SK-N-SH (cell line): Measurements from ENCODE around the gene SFXN3. TPM values are rescaled to one million over a fixed set of nuclear protein-coding genes. Genes with fewer than 3 reads are reported as not detected.
A peak's percentile ranks its signal among the peaks of the same experiment; 100 is the strongest.

Experiments
- ELF1 ChIP-seq: IDR thresholded peaks from 2 replicates; pipeline ENCODE4 v1.4.0; 2012
- EP300 ChIP-seq, 2 experiments: IDR thresholded peaks; 2 replicates each; pipeline versions ENCODE4 v1.4.0 to v1.6.1; 2012; ENCODE audit warnings: borderline replicate concordance in 1 of 2, low read depth in 1 of 2, low read length in 1 of 2
- GABPA ChIP-seq: IDR thresholded peaks from 2 replicates; pipeline ENCODE4 v1.4.0; 2012; ENCODE audit warnings: low read depth, mild to moderate bottlenecking
- GATA2 ChIP-seq: sonication (generic); formaldehyde crosslinking; IDR thresholded peaks from 2 replicates; pipeline ENCODE4 v1.5.0; 2020; ENCODE audit warnings: mild to moderate bottlenecking, missing genetic modification reagents
- MEF2A ChIP-seq: IDR thresholded peaks from 2 replicates; pipeline ENCODE4 v1.4.0; 2012; ENCODE audit warnings: low read depth, borderline replicate concordance
- MXI1 ChIP-seq: IDR thresholded peaks from 2 replicates; pipeline ENCODE4 v1.6.1; 2012; ENCODE audit warnings: mild to moderate bottlenecking, low read depth, low read length, improper control_type of control experiment
- NRF1 ChIP-seq: IDR thresholded peaks from 2 replicates; pipeline ENCODE4 v1.6.1; 2012; ENCODE audit warnings: low read depth, mild to moderate bottlenecking, low read length
- SIN3A ChIP-seq: IDR thresholded peaks from 2 replicates; pipeline ENCODE4 v1.6.1; 2012; ENCODE audit warnings: low read depth, mild to moderate bottlenecking, low read length, moderate library complexity, borderline replicate concordance
- SMC3 ChIP-seq: IDR thresholded peaks from 2 replicates; pipeline ENCODE4 v1.6.1; 2012; ENCODE audit warnings: low read depth, low read length, improper control_type of control experiment
- polyA plus RNA-seq, 3 experiments: library from polyadenylated mRNA; depleted of rRNA; stranded (reverse); fragments of >200 nt; gene quantifications; 2 replicates each; pipeline ENCODE4 v1.2.3, GENCODE V29; 2012
- TF ChIP-seq, protein P1 (sequence below): IDR thresholded peaks from 2 replicates; pipeline ENCODE4 v1.6.1; 2012; ENCODE audit warnings: mild to moderate bottlenecking, low read depth, low read length, moderate library complexity
- TF ChIP-seq, protein P2 (sequence below): fragments of 200-600 bp; sonication (generic); IDR thresholded peaks from 2 replicates; pipeline ENCODE4 v1.6.1; 2017; ENCODE audit warnings: antibody characterized with exemption, mild to moderate bottlenecking, moderate library complexity
- TF ChIP-seq, protein P3 (sequence below): IDR thresholded peaks from 2 replicates; pipeline ENCODE4 v1.4.0; 2012; ENCODE audit warnings: low read depth, borderline replicate concordance
- TF ChIP-seq, protein P4 (sequence below): IDR thresholded peaks from 2 replicates; pipeline ENCODE4 v1.4.0; 2012; ENCODE audit warnings: low read depth

Gene SFXN3
- polyA plus RNA-seq, 1 of the 3 experiments (the other 2 are of a cell fraction) = 142 TPM

DNA sequence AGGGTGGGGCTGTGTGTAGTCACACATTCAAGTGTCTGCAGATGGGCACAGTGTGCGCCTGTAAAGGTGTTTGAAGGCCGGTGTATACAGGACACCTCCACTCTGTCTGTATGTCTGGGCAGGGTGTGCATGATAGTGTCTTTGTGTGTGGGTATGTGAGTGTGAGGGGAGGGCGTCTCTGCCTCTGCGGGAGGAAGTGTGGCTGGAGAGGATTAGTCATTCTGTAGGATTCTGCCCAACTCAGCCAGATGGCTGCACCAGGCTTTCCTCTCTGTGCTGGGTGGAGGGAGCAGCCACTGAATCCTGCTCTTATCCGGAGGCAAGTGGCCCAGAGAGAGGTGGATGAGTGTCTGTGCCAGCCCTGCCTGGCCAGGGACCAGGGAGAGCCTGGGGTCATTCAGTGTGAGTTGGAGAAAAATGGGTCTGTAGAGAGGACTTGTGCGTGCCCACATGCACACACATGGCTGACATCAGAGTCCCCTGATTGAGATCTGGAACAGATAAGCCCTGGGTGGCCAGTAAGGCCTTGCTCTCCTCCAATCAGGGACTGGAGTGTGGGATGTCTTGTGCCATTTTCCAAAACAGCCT lies 1.7 kb downstream of the SFXN3 start (continued):
- no peak for TF ChIP-seq MEF2A
- TF ChIP-seq, protein P1, sequence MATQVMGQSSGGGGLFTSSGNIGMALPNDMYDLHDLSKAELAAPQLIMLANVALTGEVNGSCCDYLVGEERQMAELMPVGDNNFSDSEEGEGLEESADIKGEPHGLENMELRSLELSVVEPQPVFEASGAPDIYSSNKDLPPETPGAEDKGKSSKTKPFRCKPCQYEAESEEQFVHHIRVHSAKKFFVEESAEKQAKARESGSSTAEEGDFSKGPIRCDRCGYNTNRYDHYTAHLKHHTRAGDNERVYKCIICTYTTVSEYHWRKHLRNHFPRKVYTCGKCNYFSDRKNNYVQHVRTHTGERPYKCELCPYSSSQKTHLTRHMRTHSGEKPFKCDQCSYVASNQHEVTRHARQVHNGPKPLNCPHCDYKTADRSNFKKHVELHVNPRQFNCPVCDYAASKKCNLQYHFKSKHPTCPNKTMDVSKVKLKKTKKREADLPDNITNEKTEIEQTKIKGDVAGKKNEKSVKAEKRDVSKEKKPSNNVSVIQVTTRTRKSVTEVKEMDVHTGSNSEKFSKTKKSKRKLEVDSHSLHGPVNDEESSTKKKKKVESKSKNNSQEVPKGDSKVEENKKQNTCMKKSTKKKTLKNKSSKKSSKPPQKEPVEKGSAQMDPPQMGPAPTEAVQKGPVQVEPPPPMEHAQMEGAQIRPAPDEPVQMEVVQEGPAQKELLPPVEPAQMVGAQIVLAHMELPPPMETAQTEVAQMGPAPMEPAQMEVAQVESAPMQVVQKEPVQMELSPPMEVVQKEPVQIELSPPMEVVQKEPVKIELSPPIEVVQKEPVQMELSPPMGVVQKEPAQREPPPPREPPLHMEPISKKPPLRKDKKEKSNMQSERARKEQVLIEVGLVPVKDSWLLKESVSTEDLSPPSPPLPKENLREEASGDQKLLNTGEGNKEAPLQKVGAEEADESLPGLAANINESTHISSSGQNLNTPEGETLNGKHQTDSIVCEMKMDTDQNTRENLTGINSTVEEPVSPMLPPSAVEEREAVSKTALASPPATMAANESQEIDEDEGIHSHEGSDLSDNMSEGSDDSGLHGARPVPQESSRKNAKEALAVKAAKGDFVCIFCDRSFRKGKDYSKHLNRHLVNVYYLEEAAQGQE = no peak
- TF ChIP-seq SMC3 = 0 out of 2 replicates have a peak, but pooled peaks have one; percentile 6
- peak; percentile 33 to 73; a peak in 2 of 4 replicates for TF ChIP-seq EP300 (IDR thresholded peaks at IDR 0.05; ENCODE audit: borderline replicate concordance in 1 of 2, low read depth in 1 of 2, low read length in 1 of 2)
- TF ChIP-seq, protein P2, sequence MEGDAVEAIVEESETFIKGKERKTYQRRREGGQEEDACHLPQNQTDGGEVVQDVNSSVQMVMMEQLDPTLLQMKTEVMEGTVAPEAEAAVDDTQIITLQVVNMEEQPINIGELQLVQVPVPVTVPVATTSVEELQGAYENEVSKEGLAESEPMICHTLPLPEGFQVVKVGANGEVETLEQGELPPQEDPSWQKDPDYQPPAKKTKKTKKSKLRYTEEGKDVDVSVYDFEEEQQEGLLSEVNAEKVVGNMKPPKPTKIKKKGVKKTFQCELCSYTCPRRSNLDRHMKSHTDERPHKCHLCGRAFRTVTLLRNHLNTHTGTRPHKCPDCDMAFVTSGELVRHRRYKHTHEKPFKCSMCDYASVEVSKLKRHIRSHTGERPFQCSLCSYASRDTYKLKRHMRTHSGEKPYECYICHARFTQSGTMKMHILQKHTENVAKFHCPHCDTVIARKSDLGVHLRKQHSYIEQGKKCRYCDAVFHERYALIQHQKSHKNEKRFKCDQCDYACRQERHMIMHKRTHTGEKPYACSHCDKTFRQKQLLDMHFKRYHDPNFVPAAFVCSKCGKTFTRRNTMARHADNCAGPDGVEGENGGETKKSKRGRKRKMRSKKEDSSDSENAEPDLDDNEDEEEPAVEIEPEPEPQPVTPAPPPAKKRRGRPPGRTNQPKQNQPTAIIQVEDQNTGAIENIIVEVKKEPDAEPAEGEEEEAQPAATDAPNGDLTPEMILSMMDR = no peak
- TF ChIP-seq GABPA = no peak
- no peak for TF ChIP-seq NRF1
- TF ChIP-seq MXI1 = peak; percentile 95
- TF ChIP-seq, protein P3, sequence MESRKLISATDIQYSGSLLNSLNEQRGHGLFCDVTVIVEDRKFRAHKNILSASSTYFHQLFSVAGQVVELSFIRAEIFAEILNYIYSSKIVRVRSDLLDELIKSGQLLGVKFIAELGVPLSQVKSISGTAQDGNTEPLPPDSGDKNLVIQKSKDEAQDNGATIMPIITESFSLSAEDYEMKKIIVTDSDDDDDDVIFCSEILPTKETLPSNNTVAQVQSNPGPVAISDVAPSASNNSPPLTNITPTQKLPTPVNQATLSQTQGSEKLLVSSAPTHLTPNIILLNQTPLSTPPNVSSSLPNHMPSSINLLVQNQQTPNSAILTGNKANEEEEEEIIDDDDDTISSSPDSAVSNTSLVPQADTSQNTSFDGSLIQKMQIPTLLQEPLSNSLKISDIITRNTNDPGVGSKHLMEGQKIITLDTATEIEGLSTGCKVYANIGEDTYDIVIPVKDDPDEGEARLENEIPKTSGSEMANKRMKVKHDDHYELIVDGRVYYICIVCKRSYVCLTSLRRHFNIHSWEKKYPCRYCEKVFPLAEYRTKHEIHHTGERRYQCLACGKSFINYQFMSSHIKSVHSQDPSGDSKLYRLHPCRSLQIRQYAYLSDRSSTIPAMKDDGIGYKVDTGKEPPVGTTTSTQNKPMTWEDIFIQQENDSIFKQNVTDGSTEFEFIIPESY = no peak
- TF ChIP-seq, protein P4, sequence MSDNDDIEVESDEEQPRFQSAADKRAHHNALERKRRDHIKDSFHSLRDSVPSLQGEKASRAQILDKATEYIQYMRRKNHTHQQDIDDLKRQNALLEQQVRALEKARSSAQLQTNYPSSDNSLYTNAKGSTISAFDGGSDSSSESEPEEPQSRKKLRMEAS = peak; percentile 74; the same call in 1 of the 2 replicates
- TF ChIP-seq ELF1 = no peak
- TF ChIP-seq GATA2 (CRISPR knock-in tag) = peak; percentile 96
- 0 out of 2 replicates have a peak, but pooled peaks have one; percentile 71 for TF ChIP-seq SIN3A
